K562 (cell line): ENCODE measurements around the gene ZNF567. TPM values are rescaled to one million over a fixed set of nuclear protein-coding genes. Genes with fewer than 3 reads are reported as not detected.
"Not testable (repeated sequence)": the region's sequence is repeated elsewhere in the genome, so short reads cannot be mapped to it uniquely, and the experiment has no call there.

ENCODE experiments used
- ATAC-seq: fragments of 200-7000 bp; cut with Tn5 transposase; 3 replicates; pipeline ENCODE4 v1.9.1; 2020; ENCODE audit warnings: moderate library complexity
- BruUV-seq: library from RNA; stranded (reverse); fragments of 400-500 nt; replicated peaks from 2 replicates; lab custom pipeline; 2021; lab: Mats Ljungman, UMichigan
- CTCF ChIA-PET: fragments of 300-600 bp; formaldehyde crosslinking; extraction: SDS; loops from one replicate; lab custom pipeline; 2021; ENCODE audit warnings: low intra/inter-chr PET ratio; lab: Yijun Ruan, JAX
- POLR2A ChIA-PET: fragments of 300-600, 350-650 bp; sonication (Branson Sonifier 250); formaldehyde crosslinking; extraction: SDS; loops from one replicate; lab custom pipeline; 2021; ENCODE audit warnings: antibody characterized with exemption, inconsistent platforms; lab: Yijun Ruan, JAX
- DNase-seq, 4 experiments: peaks; one replicate each; pipeline versions ENCODE4 v3.0.0 to v3.0.0-alpha.2; 2011 to 2018; ENCODE audit warnings: low spot score in 3 of 4, mixed read lengths in 3 of 4; ENCODE audit errors: extremely low read depth in 1 of 4
- FAIRE-seq: peaks from 2 replicates; lab custom pipeline; 2011; peaks lifted over from hg19 to GRCh38; lab: Jason Lieb, UNC
- H2AFZ ChIP-seq: 2 replicates; pipeline ENCODE4 v1.6.0; 2011; ENCODE audit warnings: low read depth, low read length, control low read depth, inconsistent platforms
- H3K27ac ChIP-seq: fragments of 200-600 bp; 3 replicates; pipeline ENCODE4 v1.8.0; 2011; ENCODE audit warnings: low read depth, mild to moderate bottlenecking, control low read depth, inconsistent platforms, low read length, moderate library complexity, mixed read lengths; ENCODE audit errors: extremely low read depth
- H3K27me3 ChIP-seq, 2 experiments: fragments of 300-600 bp in 1 of 2; 2 replicates in 1 of 2; 3 replicates in 1 of 2; pipeline versions ENCODE4 v1.6.0 to v1.8.0; 2011; ENCODE audit warnings: inconsistent platforms in 2 of 2, low read length in 2 of 2, mild to moderate bottlenecking in 1 of 2, mixed read lengths in 1 of 2, moderate library complexity in 1 of 2; ENCODE audit not compliant: control insufficient read depth in 2 of 2, insufficient read depth in 2 of 2
- H3K36me3 ChIP-seq: fragments of 300-600 bp; 3 replicates; pipeline ENCODE4 v1.8.0; 2011; ENCODE audit warnings: mild to moderate bottlenecking, low read length, inconsistent platforms; ENCODE audit not compliant: control insufficient read depth, insufficient read depth
- H3K4me1 ChIP-seq, 2 experiments: fragments of 200-600 bp in 1 of 2; replicated peaks in 1 of 2; 2 replicates in 1 of 2; 3 replicates in 1 of 2; pipeline versions ENCODE4 v1.5.1 to v1.8.0; 2011; ENCODE audit warnings: inconsistent platforms in 2 of 2, low read length in 2 of 2, mild to moderate bottlenecking in 1 of 2, mixed read lengths in 1 of 2, moderate library complexity in 1 of 2; ENCODE audit not compliant: control insufficient read depth in 2 of 2, insufficient read depth in 2 of 2
- H3K4me2 ChIP-seq: 2 replicates; pipeline ENCODE4 v1.6.1; 2011; ENCODE audit warnings: low read length, control low read depth, inconsistent platforms, mixed read lengths; ENCODE audit not compliant: insufficient read depth
- H3K4me3 ChIP-seq: fragments of 200-600 bp; sonication (generic), shearing (Covaris generic); 2 replicates; pipeline ENCODE4 v1.5.1; 2016; ENCODE audit warnings: control low read depth, inconsistent platforms
- H3K79me2 ChIP-seq: fragments of 200-600 bp; 3 replicates; pipeline ENCODE4 v1.8.0; 2011; ENCODE audit warnings: low read length, inconsistent platforms; ENCODE audit not compliant: control insufficient read depth, insufficient read depth
- H3K9ac ChIP-seq, 2 experiments: 2 replicates each; pipeline versions ENCODE4 v1.6.0 to v1.6.1; 2011; ENCODE audit warnings: low read depth in 2 of 2, low read length in 2 of 2, control low read depth in 1 of 2, inconsistent platforms in 1 of 2, mild to moderate bottlenecking in 1 of 2, mixed read lengths in 1 of 2; ENCODE audit not compliant: insufficient read depth in 1 of 2
- H3K9me1 ChIP-seq: one replicate; pipeline ENCODE4 v1.6.0; 2011; ENCODE audit warnings: inconsistent platforms, mild to moderate bottlenecking, low read length, moderate library complexity; ENCODE audit not compliant: control insufficient read depth, insufficient read depth
- H3K9me3 ChIP-seq: replicated peaks from 2 replicates; pipeline ENCODE4 v1.5.1; 2011; ENCODE audit warnings: low read depth, low read length, inconsistent platforms; ENCODE audit not compliant: control insufficient read depth, insufficient read depth
- H4K20me1 ChIP-seq: replicated peaks from 2 replicates; pipeline ENCODE4 v1.6.1; 2011; ENCODE audit warnings: low read length, inconsistent platforms, mixed read lengths; ENCODE audit not compliant: control insufficient read depth, insufficient read depth
- BDP1 ChIP-seq: IDR thresholded peaks from 3 replicates; pipeline ENCODE4 v1.6.1; 2011; ENCODE audit not compliant: insufficient read length, insufficient read depth
- BRD4 ChIP-seq: fragments of 200-600 bp; sonication (generic); IDR thresholded peaks from 2 replicates; pipeline ENCODE4 v1.6.1; 2017; ENCODE audit warnings: inconsistent platforms
- CBX1 ChIP-seq: sonication (generic); IDR thresholded peaks from 2 replicates; pipeline ENCODE4 v1.6.1; 2016; ENCODE audit warnings: antibody characterized with exemption, low read depth, mild to moderate bottlenecking
- HDAC2 ChIP-seq: fragments of 450-650 bp; IDR thresholded peaks from 2 replicates; pipeline ENCODE4 v1.6.1; 2016; ENCODE audit warnings: mild to moderate bottlenecking
- KDM2B ChIP-seq: fragments of 250-450 bp; sonication (Bioruptor Pico); IDR thresholded peaks from 2 replicates; pipeline ENCODE4 v1.8.0; 2021; ENCODE audit warnings: mild to moderate bottlenecking, moderate library complexity
- PHB ChIP-seq: fragments of 250-450 bp; sonication (Bioruptor Pico); IDR thresholded peaks from 2 replicates; pipeline ENCODE4 v1.5.0; 2021
- TRIM28 ChIP-seq: fragments of 450-650 bp; IDR thresholded peaks from 2 replicates; pipeline ENCODE4 v1.6.1; 2017
- ZNF133 ChIP-seq: fragments of 250-450 bp; sonication (Bioruptor Pico); IDR thresholded peaks from 2 replicates; pipeline ENCODE4 v1.4.0; 2020; ENCODE audit warnings: mild to moderate bottlenecking
- WGBS: fragments of 100-300 bp; shearing (Covaris generic); methylation state at CpG from one replicate; pipeline ENCODE4 v1.1.6; 2016; ENCODE audit warnings: low coverage, mixed read lengths; ENCODE audit not compliant: insufficient coverage; ENCODE audit errors: missing lambda C conversion rate; 5-methylcytosine and 5-hydroxymethylcytosine counted together
- in situ Hi-C: fragments of 300-500 bp; cut with MboI; formaldehyde crosslinking; loops from 4 replicates; pipeline ENCODE4 v1.15.0; 2018; ENCODE audit warnings: inconsistent platforms, mixed read lengths
- intact Hi-C: fragments of 100-400 bp; cut with micrococcal nuclease; formaldehyde crosslinking; loops from 2 replicates; pipeline ENCODE4 v1.14.2; 2022
- polyA plus RNA-seq, 8 experiments: library from polyadenylated mRNA; depleted of rRNA in 4 of 8; stranded (reverse) in 5 of 8; unstranded in 3 of 8; fragments of >200 nt; fragmentation: Nextera tagmentation in 2 of 8; fragmentation: Illumina TruSeq in 1 of 8; extraction: Ambion mirVana in 2 of 8; extraction: Trizol in 1 of 8; gene quantifications; 2 replicates each; pipeline versions ENCODE4 v1.2.1 to v1.2.3, GENCODE V29; 2011 to 2014; ENCODE audit warnings: inconsistent platforms in 1 of 8, missing spikeins in 1 of 8
- total RNA-seq, 7 experiments: library from RNA; depleted of rRNA in 6 of 7; stranded (reverse); fragments of >200 nt in 6 of 7; fragmentation: Illumina TruSeq in 2 of 7; extraction: Trizol in 2 of 7; gene quantifications; 2 replicates each; pipeline versions ENCODE4 v1.2.1 to v1.2.3, GENCODE V29; 2011 to 2021; ENCODE audit warnings: low replicate concordance in 1 of 7
- TF ChIP-seq, protein P1 (sequence below), 2 experiments: fragments of 450-650 bp; IDR thresholded peaks; 2 replicates each; pipeline ENCODE4 v1.6.1; 2016

ZNF567 gene
- total and polyA plus RNA-seq, 9 of the 15 experiments (the other 6 are each of a cell fraction or from before 2014, with no cell fraction given): 3.1 to 11.5 (median 7.4) TPM

DNA sequence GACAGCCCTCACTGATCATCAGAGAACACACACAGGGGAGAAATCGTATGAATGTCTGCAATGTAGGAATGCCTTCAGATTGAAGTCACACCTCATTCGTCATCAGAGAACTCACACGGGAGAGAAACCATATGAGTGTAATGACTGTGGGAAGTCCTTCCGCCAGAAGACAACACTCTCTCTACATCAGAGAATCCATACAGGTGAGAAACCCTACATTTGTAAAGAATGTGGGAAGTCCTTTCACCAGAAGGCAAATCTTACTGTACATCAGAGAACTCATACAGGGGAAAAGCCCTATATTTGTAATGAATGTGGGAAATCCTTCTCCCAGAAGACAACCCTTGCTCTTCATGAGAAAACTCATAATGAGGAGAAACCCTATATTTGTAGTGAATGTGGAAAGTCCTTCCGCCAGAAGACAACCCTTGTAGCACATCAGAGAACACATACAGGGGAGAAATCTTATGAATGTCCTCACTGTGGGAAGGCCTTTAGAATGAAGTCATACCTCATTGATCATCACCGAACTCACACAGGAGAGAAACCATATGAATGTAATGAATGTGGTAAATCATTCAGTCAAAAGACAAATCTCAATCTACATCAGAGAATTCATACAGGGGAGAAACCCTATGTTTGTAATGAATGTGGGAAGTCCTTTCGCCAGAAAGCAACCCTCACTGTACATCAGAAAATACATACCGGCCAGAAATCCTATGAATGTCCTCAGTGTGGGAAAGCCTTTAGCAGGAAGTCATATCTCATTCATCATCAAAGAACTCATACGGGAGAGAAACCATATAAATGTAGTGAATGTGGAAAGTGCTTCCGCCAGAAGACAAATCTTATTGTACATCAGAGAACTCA is 32.5 kb downstream of the ZNF567 start (continued):
- TF ChIP-seq HDAC2 (no peak), BRD4 (no peak), CBX1 (0 out of 2 replicates have a peak, but pooled peaks have one; percentile 17), TRIM28 (peak; percentile 69; the same call in 1 of the 2 replicates), KDM2B (CRISPR knock-in tag) (no peak), ZNF133 (CRISPR knock-in tag) (no peak), BDP1 (no peak), PHB (CRISPR knock-in tag) (no peak)
- TF ChIP-seq, protein P1, sequence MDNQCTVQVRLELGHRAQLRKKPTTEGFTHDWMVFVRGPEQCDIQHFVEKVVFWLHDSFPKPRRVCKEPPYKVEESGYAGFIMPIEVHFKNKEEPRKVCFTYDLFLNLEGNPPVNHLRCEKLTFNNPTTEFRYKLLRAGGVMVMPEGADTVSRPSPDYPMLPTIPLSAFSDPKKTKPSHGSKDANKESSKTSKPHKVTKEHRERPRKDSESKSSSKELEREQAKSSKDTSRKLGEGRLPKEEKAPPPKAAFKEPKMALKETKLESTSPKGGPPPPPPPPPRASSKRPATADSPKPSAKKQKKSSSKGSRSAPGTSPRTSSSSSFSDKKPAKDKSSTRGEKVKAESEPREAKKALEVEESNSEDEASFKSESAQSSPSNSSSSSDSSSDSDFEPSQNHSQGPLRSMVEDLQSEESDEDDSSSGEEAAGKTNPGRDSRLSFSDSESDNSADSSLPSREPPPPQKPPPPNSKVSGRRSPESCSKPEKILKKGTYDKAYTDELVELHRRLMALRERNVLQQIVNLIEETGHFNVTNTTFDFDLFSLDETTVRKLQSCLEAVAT (IDR thresholded peaks at IDR 0.05): no peak
- TF ChIP-seq, all 486 proteins: peak for 5

DNA sequence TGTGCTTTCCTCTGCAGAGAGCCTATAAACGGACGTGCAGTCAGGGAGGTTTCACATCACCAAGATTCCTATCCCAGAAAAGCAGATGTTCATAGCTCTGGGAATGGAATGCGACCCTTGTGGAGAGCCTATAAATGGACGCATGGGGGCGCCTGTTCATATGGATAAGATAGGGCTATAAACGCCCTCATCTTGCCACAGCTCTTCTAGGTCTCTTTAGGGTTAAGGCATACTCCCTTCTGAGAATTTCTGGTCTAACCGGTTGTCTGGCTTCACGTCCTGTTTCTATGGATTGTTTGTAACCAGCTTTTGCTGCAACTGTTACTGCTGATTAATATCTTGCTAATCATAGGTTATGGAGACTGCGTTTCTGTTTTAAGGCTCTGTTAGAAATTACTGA is 48.8 kb downstream of the ZNF567 start:
- CTCF ChIA-PET, POLR2A ChIA-PET, intact Hi-C loops: not testable (repeated sequence)

More for the DNA sequence above, 48.8 kb downstream of the ZNF567 start:
- under 1% methylated on average over 8 of the region's 9 CpGs for WGBS
- H3K4me1 ChIP-seq, H3K9ac ChIP-seq, H3K9me1 ChIP-seq, H4K20me1 ChIP-seq, FAIRE-seq, ATAC-seq, in situ Hi-C loops, H3K36me3 ChIP-seq, H3K27me3 ChIP-seq, BruUV-seq, H3K27ac ChIP-seq, H3K4me2 ChIP-seq, H3K9me3 ChIP-seq, DNase-seq, H3K4me3 ChIP-seq, H2AFZ ChIP-seq, H3K79me2 ChIP-seq: not testable (repeated sequence)
